ENCODE measurements around the gene CCNI2. TPM values are rescaled to one million over a fixed set of nuclear protein-coding genes. Genes with fewer than 3 reads are reported as not detected.

The CCNI2 gene
- total RNA-seq, 1 donor from 2014 or later = 1.4 TPM

GRCh38 chr5:132764671-132765238 lies 17.5 kb downstream of the CCNI2 start:
- Mint-ChIP-seq H3K4me1 (ENCODE audit: unreplicated experiment) (no peaks in the 10 kb centered on the region), H3K4me3 (no peak overlapping the region), H3K27ac (no peak overlapping the region), H3K36me3 (peaks cover 22% of the 10 kb centered on the region), H3K27me3 (no peaks in the 10 kb centered on the region), H3K9me3 (no peaks in the 10 kb centered on the region)
- TF ChIP-seq CTCF (conservative IDR thresholded peaks at IDR 0.05) = no peak
- DNase-seq (ENCODE audit: extremely low spot score, unreplicated experiment) = no peak

GRCh38 chr5:132765311-132766019 lies 18.2 kb downstream of the CCNI2 start:
- H3K27me3 Mint-ChIP-seq = no peaks in the 10 kb centered on the region
- H3K4me3 Mint-ChIP-seq = no peak overlapping the region
- no peak overlapping the region for H3K27ac Mint-ChIP-seq
- peaks cover 20% of the 10 kb centered on the region for H3K36me3 Mint-ChIP-seq
- no peaks in the 10 kb centered on the region for H3K4me1 Mint-ChIP-seq (ENCODE audit: unreplicated experiment)
- DNase-seq (ENCODE audit: extremely low spot score, unreplicated experiment) = no peak
- no peaks in the 10 kb centered on the region for H3K9me3 Mint-ChIP-seq
- TF ChIP-seq CTCF (conservative IDR thresholded peaks at IDR 0.05) = no peak

- Mint-ChIP-seq H3K4me1 (ENCODE audit: unreplicated experiment) (peaks cover 5% of the 10 kb centered on the region), H3K27ac (no peak overlapping the region), H3K36me3 (peaks cover 16% of the 10 kb centered on the region), H3K27me3 (no peaks in the 10 kb centered on the region), H3K4me3 (no peak overlapping the region), H3K9me3 (no peaks in the 10 kb centered on the region)
- no peak for DNase-seq (ENCODE audit: extremely low spot score, unreplicated experiment)
- TF ChIP-seq CTCF (conservative IDR thresholded peaks at IDR 0.05) = no peak
Observed at GRCh38 chr5:132766020-132766805, 19.0 kb downstream of the CCNI2 start.

- no peak for TF ChIP-seq CTCF (conservative IDR thresholded peaks at IDR 0.05)
- H3K27ac Mint-ChIP-seq = no peak overlapping the region
- peaks cover 6% of the 10 kb centered on the region for H3K4me1 Mint-ChIP-seq (ENCODE audit: unreplicated experiment)
- peaks cover 15% of the 10 kb centered on the region for H3K36me3 Mint-ChIP-seq
- H3K27me3 Mint-ChIP-seq = no peaks in the 10 kb centered on the region
- H3K9me3 Mint-ChIP-seq = no peaks in the 10 kb centered on the region
- DNase-seq (ENCODE audit: extremely low spot score, unreplicated experiment) = no peak
- H3K4me3 Mint-ChIP-seq = no peak overlapping the region
Observed at GRCh38 chr5:132766806-132767055, 19.5 kb downstream of the CCNI2 start.

GRCh38 chr5:132767150-132767549 lies 19.9 kb downstream of the CCNI2 start:
- Mint-ChIP-seq H3K9me3 (no peaks in the 10 kb centered on the region), H3K4me3 (no peak overlapping the region), H3K4me1 (ENCODE audit: unreplicated experiment) (peaks cover 8% of the 10 kb centered on the region), H3K27me3 (no peaks in the 10 kb centered on the region), H3K27ac (no peak overlapping the region), H3K36me3 (peaks cover 15% of the 10 kb centered on the region)
- no peak for DNase-seq (ENCODE audit: extremely low spot score, unreplicated experiment)
- TF ChIP-seq CTCF (conservative IDR thresholded peaks at IDR 0.05) = no peak
